ENCODE measurements around the gene NEDD4L. TPM values are rescaled to one million over a fixed set of nuclear protein-coding genes. Genes with fewer than 3 reads are reported as not detected.

Gene NEDD4L
- total and polyA plus RNA-seq, 2 donors (not counting 1 experiment from before 2014, with no cell fraction given), result 10.3 to 25.7 TPM

DNA sequence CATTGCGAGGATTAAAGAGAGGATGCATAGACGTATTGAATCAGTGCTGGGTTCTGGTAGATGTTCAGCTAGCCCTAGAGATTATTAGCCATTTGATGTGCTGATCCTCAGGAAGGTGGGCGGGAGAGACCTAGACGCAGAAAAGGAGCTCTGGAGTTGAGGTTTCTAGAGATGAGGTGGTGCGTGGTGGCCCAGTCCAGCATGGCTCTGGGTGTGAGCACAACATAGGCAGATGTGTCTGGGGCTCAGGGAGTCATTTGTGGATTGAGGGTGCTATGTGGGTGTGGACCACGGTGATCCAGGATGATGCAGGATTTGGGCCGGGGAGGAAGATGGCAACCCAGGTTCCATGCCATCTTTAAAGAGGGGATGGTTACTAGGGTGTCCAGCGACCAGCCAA, 102.1 kb downstream of the NEDD4L start:
- no peaks in the 10 kb centered on the region for H3K9me3 Mint-ChIP-seq (ENCODE audit: insufficient read depth)
- H3K4me1 Mint-ChIP-seq, result peaks cover 14% of the 10 kb centered on the region
- H3K4me3 ChIP-seq (ENCODE audit: control extremely low read depth in 1 of 5, extremely low read depth in 1 of 5, insufficient read depth in 1 of 5, low read depth in 2 of 5, low read length in 4 of 5), result no peak overlapping the region
- H3K27me3 Mint-ChIP-seq, result no peaks in the 10 kb centered on the region
- ATAC-seq (ENCODE audit: low read depth) (no peak), DNase-seq (no peak)
- CTCF ChIA-PET, result interaction anchor here (1.5 to 2.0 kb wide), 2 partner anchors 10 to 24 kb away, joined by 3 to 6 read pairs; no protein-coding TSS in a partner anchor
- peaks cover 0 to 6% of the 10 kb centered on the region in 2 donors for H3K4me1 ChIP-seq (ENCODE audit: control insufficient read depth in 2 of 2, insufficient read depth in 2 of 2, low read length in 2 of 2)
- TF ChIP-seq EZH2 (IDR thresholded peaks at IDR 0.05; ENCODE audit: borderline replicate concordance, insufficient read depth, low read depth, low read length, poor library complexity, severe bottlenecking), result no peak
- TF ChIP-seq, protein P1, sequence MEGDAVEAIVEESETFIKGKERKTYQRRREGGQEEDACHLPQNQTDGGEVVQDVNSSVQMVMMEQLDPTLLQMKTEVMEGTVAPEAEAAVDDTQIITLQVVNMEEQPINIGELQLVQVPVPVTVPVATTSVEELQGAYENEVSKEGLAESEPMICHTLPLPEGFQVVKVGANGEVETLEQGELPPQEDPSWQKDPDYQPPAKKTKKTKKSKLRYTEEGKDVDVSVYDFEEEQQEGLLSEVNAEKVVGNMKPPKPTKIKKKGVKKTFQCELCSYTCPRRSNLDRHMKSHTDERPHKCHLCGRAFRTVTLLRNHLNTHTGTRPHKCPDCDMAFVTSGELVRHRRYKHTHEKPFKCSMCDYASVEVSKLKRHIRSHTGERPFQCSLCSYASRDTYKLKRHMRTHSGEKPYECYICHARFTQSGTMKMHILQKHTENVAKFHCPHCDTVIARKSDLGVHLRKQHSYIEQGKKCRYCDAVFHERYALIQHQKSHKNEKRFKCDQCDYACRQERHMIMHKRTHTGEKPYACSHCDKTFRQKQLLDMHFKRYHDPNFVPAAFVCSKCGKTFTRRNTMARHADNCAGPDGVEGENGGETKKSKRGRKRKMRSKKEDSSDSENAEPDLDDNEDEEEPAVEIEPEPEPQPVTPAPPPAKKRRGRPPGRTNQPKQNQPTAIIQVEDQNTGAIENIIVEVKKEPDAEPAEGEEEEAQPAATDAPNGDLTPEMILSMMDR (IDR thresholded peaks at IDR 0.05), result no peak
- no peak overlapping the region for H2AFZ ChIP-seq (ENCODE audit: insufficient read depth, low read depth, low read length, poor library complexity, severe bottlenecking)
- no peak overlapping the region for H3K4me3 Mint-ChIP-seq
- H3K9me3 ChIP-seq (ENCODE audit: control extremely low read depth in 1 of 3, control insufficient read depth in 2 of 3, insufficient read depth in 1 of 3, low read length in 2 of 3), result no peaks in the 10 kb centered on the region
- H3K9ac ChIP-seq (ENCODE audit: low read length), result no peak overlapping the region
- no peak overlapping the region for H3K27ac ChIP-seq (ENCODE audit: low read length in 2 of 2)
- H3K4me2 ChIP-seq (replicated peaks; ENCODE audit: low read depth, low read length, poor library complexity, severe bottlenecking), result no peak overlapping the region
- intact Hi-C loops (cut with micrococcal nuclease), result no loop called here
- POLR2A ChIA-PET, result no interaction called here
- H3K27me3 ChIP-seq (replicated peaks in 1 of 4; ENCODE audit: control extremely low read depth in 1 of 4, control insufficient read depth in 3 of 4, insufficient read depth in 4 of 4, low read length in 3 of 4), result no peaks in the 10 kb centered on the region
- WGBS (ENCODE audit: insufficient coverage), result 88% methylated on average over 8 of the region's 8 CpGs
- no peaks in the 10 kb centered on the region for H4K20me1 ChIP-seq (ENCODE audit: control insufficient read depth, insufficient read depth, low read length, poor library complexity, severe bottlenecking)
- peaks cover 4% of the 10 kb centered on the region for H3K79me2 ChIP-seq (ENCODE audit: control insufficient read depth, insufficient read depth, low read length)
- no peak overlapping the region for H3K27ac Mint-ChIP-seq
- no peaks in the 10 kb centered on the region for H3K36me3 ChIP-seq (replicated peaks in 1 of 2; ENCODE audit: control extremely low read depth in 1 of 2, control insufficient read depth in 1 of 2, extremely low read depth in 1 of 2, insufficient read depth in 2 of 2, low read length in 1 of 2)

DNA sequence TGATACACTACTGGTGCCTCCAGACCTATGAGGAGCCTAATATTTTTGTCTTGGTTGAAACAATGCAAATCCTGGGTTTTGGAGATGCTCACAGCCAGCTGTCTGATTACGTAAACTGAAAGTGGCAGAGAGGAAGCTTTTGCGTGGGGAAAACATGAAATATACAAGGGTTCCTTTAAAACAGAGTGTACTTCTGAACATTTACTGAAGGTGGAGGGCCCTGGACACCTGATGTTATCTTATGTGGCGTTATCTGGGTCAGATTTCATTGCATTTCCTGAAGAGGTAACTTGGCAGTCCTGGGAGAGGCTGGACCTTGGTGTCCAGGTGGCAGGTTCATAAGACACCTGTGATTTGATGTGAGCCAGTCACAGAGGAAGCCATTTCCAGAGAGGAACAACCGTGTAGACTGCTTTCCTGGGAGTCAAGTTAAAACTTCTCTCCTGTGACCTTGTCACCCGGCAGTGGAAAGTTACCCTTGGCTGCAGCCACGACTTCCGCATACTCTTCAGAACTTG, 105.0 kb downstream of the NEDD4L start:
- peak; percentile 84 for ATAC-seq (ENCODE audit: low read depth)
- Histone ChIP-seq H3K27ac (ENCODE audit: low read length in 2 of 2) (no peak overlapping the region), H3K4me1 (ENCODE audit: control insufficient read depth in 2 of 2, insufficient read depth in 2 of 2, low read length in 2 of 2) (peaks cover 0 to 6% of the 10 kb centered on the region in 2 donors), H3K79me2 (ENCODE audit: control insufficient read depth, insufficient read depth, low read length) (peaks cover 4% of the 10 kb centered on the region), H3K36me3 (replicated peaks in 1 of 2; ENCODE audit: control extremely low read depth in 1 of 2, control insufficient read depth in 1 of 2, extremely low read depth in 1 of 2, insufficient read depth in 2 of 2, low read length in 1 of 2) (no peaks in the 10 kb centered on the region), H3K9me3 (ENCODE audit: control extremely low read depth in 1 of 3, control insufficient read depth in 2 of 3, insufficient read depth in 1 of 3, low read length in 2 of 3) (no peaks in the 10 kb centered on the region), H4K20me1 (ENCODE audit: control insufficient read depth, insufficient read depth, low read length, poor library complexity, severe bottlenecking) (no peaks in the 10 kb centered on the region), H3K4me2 (replicated peaks; ENCODE audit: low read depth, low read length, poor library complexity, severe bottlenecking) (no peak overlapping the region), H3K27me3 (replicated peaks in 1 of 4; ENCODE audit: control extremely low read depth in 1 of 4, control insufficient read depth in 3 of 4, insufficient read depth in 4 of 4, low read length in 3 of 4) (no peaks in the 10 kb centered on the region), H3K4me3 (ENCODE audit: control extremely low read depth in 1 of 5, extremely low read depth in 1 of 5, insufficient read depth in 1 of 5, low read depth in 2 of 5, low read length in 4 of 5) (no peak overlapping the region), H2AFZ (ENCODE audit: insufficient read depth, low read depth, low read length, poor library complexity, severe bottlenecking) (no peak overlapping the region), H3K9ac (ENCODE audit: low read length) (no peak overlapping the region)
- Mint-ChIP-seq H3K4me3 (peak overlapping the region; percentile 35), H3K27me3 (no peaks in the 10 kb centered on the region), H3K9me3 (ENCODE audit: insufficient read depth) (no peaks in the 10 kb centered on the region), H3K27ac (peak overlapping the region; percentile 27), H3K4me1 (peaks cover 14% of the 10 kb centered on the region)
- ChIA-PET CTCF (interaction anchor here (0.9 to 1.7 kb wide), 2 partner anchors 14 to 29 kb away, joined by 3 to 6 read pairs; no protein-coding TSS in a partner anchor), POLR2A (no interaction called here)
- intact Hi-C loops (cut with micrococcal nuclease), result no loop called here
- TF ChIP-seq, protein P1 (IDR thresholded peaks at IDR 0.05), result no peak
- TF ChIP-seq EZH2 (IDR thresholded peaks at IDR 0.05; ENCODE audit: borderline replicate concordance, insufficient read depth, low read depth, low read length, poor library complexity, severe bottlenecking), result no peak
- 63% methylated on average over 7 of the region's 7 CpGs for WGBS (ENCODE audit: insufficient coverage)
- peak; percentile 29 for DNase-seq

All from B cell (primary cell).